Central memory CD8-positive, alpha-beta T cell (primary cell): ENCODE data around the gene ANKRD33B.
A peak's percentile ranks its signal among the peaks of the same experiment; 100 is the strongest.

Experiments used
- ATAC-seq: fragments of 150-1000 bp; cut with Tn5 transposase; replicated peaks from 2 replicates; pipeline ENCODE4 v1.10.0; 2022; ENCODE audit warnings: mild to moderate bottlenecking, moderate FRiP score, moderate number of reproducible peaks; ENCODE audit not compliant: poor library complexity, severe bottlenecking; ENCODE audit errors: extremely low read depth
- DNase-seq, 2 donors: peaks; one replicate each; pipeline ENCODE4 v3.0.0; 2021; ENCODE audit warnings: low spot score in 2 of 2
- H3K27ac Mint-ChIP-seq: one replicate; pipeline ENCODE4 v1.8.0; 2022; ENCODE audit warnings: low read depth, mild to moderate bottlenecking, moderate library complexity, mixed read lengths
- H3K27me3 Mint-ChIP-seq: one replicate; pipeline ENCODE4 v1.8.0; 2022; ENCODE audit warnings: mixed read lengths
- H3K36me3 Mint-ChIP-seq: one replicate; pipeline ENCODE4 v1.8.0; 2022; ENCODE audit warnings: mild to moderate bottlenecking, moderate library complexity, mixed read lengths; ENCODE audit not compliant: insufficient read depth
- H3K4me1 Mint-ChIP-seq: one replicate; pipeline ENCODE4 v1.8.0; 2022; ENCODE audit warnings: mixed read lengths
- H3K4me3 Mint-ChIP-seq: one replicate; pipeline ENCODE4 v1.8.0; 2022; ENCODE audit warnings: mild to moderate bottlenecking, moderate library complexity, mixed read lengths
- H3K9me3 Mint-ChIP-seq: one replicate; pipeline ENCODE4 v1.8.0; 2022; ENCODE audit warnings: mixed read lengths

The ANKRD33B gene

GRCh38 chr5:10553476-10553875 is 10.4 kb upstream of the ANKRD33B start:
- no peak for DNase-seq
- Mint-ChIP-seq H3K36me3 (no peaks in the 10 kb centered on the region), H3K27ac (no peak overlapping the region), H3K27me3 (peaks cover 34% of the 10 kb centered on the region), H3K4me1 (peaks cover 14% of the 10 kb centered on the region), H3K4me3 (no peak overlapping the region), H3K9me3 (no peaks in the 10 kb centered on the region)
- ATAC-seq: no peak

GRCh38 chr5:10555277-10555684 is 8.6 kb upstream of the ANKRD33B start:
- H3K9me3 Mint-ChIP-seq: no peaks in the 10 kb centered on the region
- H3K27ac Mint-ChIP-seq: no peak overlapping the region
- no peaks in the 10 kb centered on the region for H3K36me3 Mint-ChIP-seq
- H3K4me3 Mint-ChIP-seq: no peak overlapping the region
- ATAC-seq: no peak
- DNase-seq: no peak
- H3K27me3 Mint-ChIP-seq: peaks cover 34% of the 10 kb centered on the region
- H3K4me1 Mint-ChIP-seq: peaks cover 14% of the 10 kb centered on the region

- Mint-ChIP-seq H3K9me3 (no peaks in the 10 kb centered on the region), H3K27ac (no peak overlapping the region), H3K4me1 (peaks cover 14% of the 10 kb centered on the region), H3K27me3 (peaks cover 34% of the 10 kb centered on the region), H3K4me3 (no peak overlapping the region), H3K36me3 (no peaks in the 10 kb centered on the region)
- ATAC-seq: no peak
- DNase-seq: no peak
These were observed 7.5 kb upstream of the ANKRD33B start for GRCh38 chr5:10556289-10556807.

GRCh38 chr5:10556893-10557746 is 6.8 kb upstream of the ANKRD33B start:
- H3K27me3 Mint-ChIP-seq: peaks cover 34% of the 10 kb centered on the region

GRCh38 chr5:10559151-10559550 is 4.7 kb upstream of the ANKRD33B start:
- DNase-seq (no peak), ATAC-seq (no peak)
- no peaks in the 10 kb centered on the region for H3K4me1 Mint-ChIP-seq
- H3K27me3 Mint-ChIP-seq: peaks cover 23% of the 10 kb centered on the region
- no peaks in the 10 kb centered on the region for H3K9me3 Mint-ChIP-seq
- H3K36me3 Mint-ChIP-seq: peaks cover 4% of the 10 kb centered on the region
- H3K27ac Mint-ChIP-seq: no peak overlapping the region
- H3K4me3 Mint-ChIP-seq: no peak overlapping the region

More at GRCh38 chr5:10556893-10557746, 6.8 kb upstream of the ANKRD33B start:
- ATAC-seq (no peak), DNase-seq (no peak)
- peaks cover 14% of the 10 kb centered on the region for H3K4me1 Mint-ChIP-seq
- H3K27ac Mint-ChIP-seq: no peak overlapping the region
- H3K4me3 Mint-ChIP-seq: no peak overlapping the region
- H3K9me3 Mint-ChIP-seq: no peaks in the 10 kb centered on the region
- no peaks in the 10 kb centered on the region for H3K36me3 Mint-ChIP-seq

GRCh38 chr5:10559871-10560270 is 4.0 kb upstream of the ANKRD33B start:
- DNase-seq (no peak), ATAC-seq (no peak)
- peaks cover 2% of the 10 kb centered on the region for H3K4me1 Mint-ChIP-seq
- H3K36me3 Mint-ChIP-seq: peaks cover 4% of the 10 kb centered on the region
- H3K27me3 Mint-ChIP-seq: peaks cover 20% of the 10 kb centered on the region
- H3K27ac Mint-ChIP-seq: no peak overlapping the region
- H3K4me3 Mint-ChIP-seq: no peak overlapping the region
- H3K9me3 Mint-ChIP-seq: no peaks in the 10 kb centered on the region

- ATAC-seq: no peak
These were observed 1.4 kb upstream of the ANKRD33B start for GRCh38 chr5:10562201-10563109.

GRCh38 chr5:10563110-10563944 is 543 bp upstream of the ANKRD33B start:
- no peaks in the 10 kb centered on the region for H3K9me3 Mint-ChIP-seq
- peaks cover 21% of the 10 kb centered on the region for H3K4me1 Mint-ChIP-seq
- H3K27me3 Mint-ChIP-seq: peaks cover 11% of the 10 kb centered on the region
- DNase-seq (peak in 1 of 2 donors; percentile 32), ATAC-seq (peak; percentile 48)
- peaks cover 4% of the 10 kb centered on the region for H3K36me3 Mint-ChIP-seq
- H3K27ac Mint-ChIP-seq: no peak overlapping the region
- peak overlapping the region; percentile 85 for H3K4me3 Mint-ChIP-seq

More at GRCh38 chr5:10562201-10563109, 1.4 kb upstream of the ANKRD33B start:
- H3K36me3 Mint-ChIP-seq: peaks cover 4% of the 10 kb centered on the region
- DNase-seq: no peak
- peaks cover 18% of the 10 kb centered on the region for H3K4me1 Mint-ChIP-seq
- H3K4me3 Mint-ChIP-seq: peak overlapping the region; percentile 85
- H3K9me3 Mint-ChIP-seq: no peaks in the 10 kb centered on the region
- peaks cover 11% of the 10 kb centered on the region for H3K27me3 Mint-ChIP-seq
- no peak overlapping the region for H3K27ac Mint-ChIP-seq

GRCh38 chr5:10564838-10565784 is 1.2 kb downstream of the ANKRD33B start:
- peaks cover 21% of the 10 kb centered on the region for H3K4me1 Mint-ChIP-seq
- no peak for ATAC-seq

GRCh38 chr5:10565785-10566542 is 2.1 kb downstream of the ANKRD33B start:
- Mint-ChIP-seq H3K9me3 (no peaks in the 10 kb centered on the region), H3K27ac (no peak overlapping the region), H3K4me3 (peak overlapping the region; percentile 85), H3K4me1 (peaks cover 21% of the 10 kb centered on the region), H3K36me3 (peaks cover 4% of the 10 kb centered on the region), H3K27me3 (peaks cover 11% of the 10 kb centered on the region)
- ATAC-seq (no peak), DNase-seq (no peak)

More at GRCh38 chr5:10564838-10565784, 1.2 kb downstream of the ANKRD33B start:
- Mint-ChIP-seq H3K27me3 (peaks cover 11% of the 10 kb centered on the region), H3K36me3 (peaks cover 4% of the 10 kb centered on the region), H3K27ac (peak overlapping the region; percentile 74), H3K4me3 (peak overlapping the region; percentile 85), H3K9me3 (no peaks in the 10 kb centered on the region)
- no peak for DNase-seq
